ENCODE measurements around the gene GGNBP2.

Gene GGNBP2

GRCh38 chr17:36511216-36511615 is 33.5 kb upstream of the GGNBP2 start:
- Histone ChIP-seq H3K9ac (no peak overlapping the region), H3K36me3 (ENCODE audit: insufficient read depth) (no peaks in the 10 kb centered on the region)

GRCh38 chr17:36512641-36513040 is 32.1 kb upstream of the GGNBP2 start:
- no peaks in the 10 kb centered on the region for H4K20me1 ChIP-seq (ENCODE audit: insufficient read depth)
- no peak for TF ChIP-seq CTCF (conservative IDR thresholded peaks at IDR 0.05; ENCODE audit: low read depth, low read length)
- no peaks in the 10 kb centered on the region for H3K4me1 ChIP-seq (ENCODE audit: low read depth, poor library complexity, severe bottlenecking)
- H3K79me2 ChIP-seq (ENCODE audit: insufficient read depth, low read depth), result no peaks in the 10 kb centered on the region
- H3K4me2 ChIP-seq, result no peak overlapping the region
- no peaks in the 10 kb centered on the region for H3K36me3 ChIP-seq (ENCODE audit: insufficient read depth)
- no peaks in the 10 kb centered on the region for H3K27me3 ChIP-seq (ENCODE audit: insufficient read depth, low read depth)
- no peak overlapping the region for H3K9ac ChIP-seq
- H3K4me3 ChIP-seq (IDR thresholded peaks at IDR 0.05; ENCODE audit: insufficient read depth, low read depth, low read length), result no peak overlapping the region
- H3K27ac ChIP-seq, result no peak overlapping the region
- no peak overlapping the region for H2AFZ ChIP-seq (ENCODE audit: low read depth)

More at GRCh38 chr17:36511216-36511615, 33.5 kb upstream of the GGNBP2 start:
- Histone ChIP-seq H3K4me1 (ENCODE audit: low read depth, poor library complexity, severe bottlenecking) (no peaks in the 10 kb centered on the region), H3K4me2 (no peak overlapping the region), H3K27ac (no peak overlapping the region), H3K79me2 (ENCODE audit: insufficient read depth, low read depth) (no peaks in the 10 kb centered on the region), H4K20me1 (ENCODE audit: insufficient read depth) (no peaks in the 10 kb centered on the region), H2AFZ (ENCODE audit: low read depth) (no peak overlapping the region), H3K27me3 (ENCODE audit: insufficient read depth, low read depth) (no peaks in the 10 kb centered on the region), H3K4me3 (IDR thresholded peaks at IDR 0.05; ENCODE audit: insufficient read depth, low read depth, low read length) (no peak overlapping the region)
- no peak for TF ChIP-seq CTCF (conservative IDR thresholded peaks at IDR 0.05; ENCODE audit: low read depth, low read length)

- Histone ChIP-seq H3K4me1 (ENCODE audit: low read depth, poor library complexity, severe bottlenecking) (peaks cover 3% of the 10 kb centered on the region), H3K79me2 (ENCODE audit: insufficient read depth, low read depth) (no peaks in the 10 kb centered on the region), H3K4me2 (no peak overlapping the region), H3K27me3 (ENCODE audit: insufficient read depth, low read depth) (no peaks in the 10 kb centered on the region), H3K4me3 (IDR thresholded peaks at IDR 0.05; ENCODE audit: insufficient read depth, low read depth, low read length) (no peak overlapping the region), H3K27ac (no peak overlapping the region), H3K9ac (no peak overlapping the region), H4K20me1 (ENCODE audit: insufficient read depth) (no peaks in the 10 kb centered on the region), H3K36me3 (ENCODE audit: insufficient read depth) (no peaks in the 10 kb centered on the region), H2AFZ (ENCODE audit: low read depth) (no peak overlapping the region)
- no peak for TF ChIP-seq CTCF (conservative IDR thresholded peaks at IDR 0.05; ENCODE audit: low read depth, low read length)
These were observed 29.9 kb upstream of the GGNBP2 start for GRCh38 chr17:36514856-36515255.

- no peak overlapping the region for H3K9ac ChIP-seq
- no peaks in the 10 kb centered on the region for H4K20me1 ChIP-seq (ENCODE audit: insufficient read depth)
- peaks cover 3% of the 10 kb centered on the region for H3K4me1 ChIP-seq (ENCODE audit: low read depth, poor library complexity, severe bottlenecking)
- H2AFZ ChIP-seq (ENCODE audit: low read depth), result no peak overlapping the region
- no peak overlapping the region for H3K27ac ChIP-seq
- no peak overlapping the region for H3K4me3 ChIP-seq (IDR thresholded peaks at IDR 0.05; ENCODE audit: insufficient read depth, low read depth, low read length)
- TF ChIP-seq CTCF (conservative IDR thresholded peaks at IDR 0.05; ENCODE audit: low read depth, low read length), result no peak
- H3K36me3 ChIP-seq (ENCODE audit: insufficient read depth), result peaks cover 1% of the 10 kb centered on the region; the same call in 1 of the 2 replicates
- H3K4me2 ChIP-seq, result no peak overlapping the region
- no peaks in the 10 kb centered on the region for H3K27me3 ChIP-seq (ENCODE audit: insufficient read depth, low read depth)
- no peaks in the 10 kb centered on the region for H3K79me2 ChIP-seq (ENCODE audit: insufficient read depth, low read depth)
These were observed 28.9 kb upstream of the GGNBP2 start for GRCh38 chr17:36515837-36516236.

All from KMS-11 (cell line).